ENCODE data around the gene ZDHHC13.
A peak's percentile ranks its signal among the peaks of the same experiment; 100 is the strongest.

Gene ZDHHC13, protein sequence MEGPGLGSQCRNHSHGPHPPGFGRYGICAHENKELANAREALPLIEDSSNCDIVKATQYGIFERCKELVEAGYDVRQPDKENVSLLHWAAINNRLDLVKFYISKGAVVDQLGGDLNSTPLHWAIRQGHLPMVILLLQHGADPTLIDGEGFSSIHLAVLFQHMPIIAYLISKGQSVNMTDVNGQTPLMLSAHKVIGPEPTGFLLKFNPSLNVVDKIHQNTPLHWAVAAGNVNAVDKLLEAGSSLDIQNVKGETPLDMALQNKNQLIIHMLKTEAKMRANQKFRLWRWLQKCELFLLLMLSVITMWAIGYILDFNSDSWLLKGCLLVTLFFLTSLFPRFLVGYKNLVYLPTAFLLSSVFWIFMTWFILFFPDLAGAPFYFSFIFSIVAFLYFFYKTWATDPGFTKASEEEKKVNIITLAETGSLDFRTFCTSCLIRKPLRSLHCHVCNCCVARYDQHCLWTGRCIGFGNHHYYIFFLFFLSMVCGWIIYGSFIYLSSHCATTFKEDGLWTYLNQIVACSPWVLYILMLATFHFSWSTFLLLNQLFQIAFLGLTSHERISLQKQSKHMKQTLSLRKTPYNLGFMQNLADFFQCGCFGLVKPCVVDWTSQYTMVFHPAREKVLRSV

DNA sequence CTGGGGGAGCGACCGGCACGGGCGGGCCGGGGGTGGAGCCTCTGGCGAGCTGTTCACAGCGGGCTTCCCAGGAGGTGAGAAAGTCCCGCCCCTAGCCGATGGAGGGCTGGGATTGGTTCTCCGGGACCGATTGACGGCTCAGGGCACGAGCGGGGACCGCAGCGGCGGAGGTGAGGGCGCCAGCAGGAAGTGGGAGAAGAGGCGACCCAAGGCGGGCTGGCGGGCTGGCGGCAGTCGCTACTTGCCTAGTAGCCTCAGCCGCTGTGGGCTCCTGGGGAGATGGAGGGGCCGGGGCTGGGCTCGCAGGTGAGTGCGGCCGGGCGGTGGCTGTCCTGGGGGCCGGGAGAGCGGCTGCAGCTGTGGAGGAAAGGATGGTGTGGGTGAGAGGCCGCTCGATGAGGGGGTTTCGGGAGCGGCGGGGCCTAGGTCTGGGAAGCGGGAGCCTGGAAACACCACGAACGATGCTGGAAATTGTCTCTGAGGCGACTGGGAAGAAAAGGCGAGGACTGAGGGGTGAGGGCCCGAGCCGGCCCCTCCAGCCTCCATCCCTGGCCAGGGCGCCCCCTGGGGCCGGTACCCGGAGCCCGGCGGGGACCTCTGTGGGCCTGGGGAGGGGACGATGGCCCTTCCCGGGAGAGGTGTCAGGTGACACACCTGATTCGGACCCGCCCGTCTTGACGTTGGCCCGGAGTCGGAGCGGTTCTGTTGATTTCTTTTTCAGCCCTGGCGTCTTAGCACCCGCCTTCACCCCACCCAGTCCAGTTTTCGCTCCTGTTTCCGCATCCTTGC lies at the start of gene ZDHHC13:
TSS of gene ZDHHC13 (plus strand) at position 198 of the 789 bp plus-strand sequence. CDS start at position 280, 82 bp downstream.
- DNase-seq (ENCODE audit: low read depth in 2 of 2) = peak; percentile 92 to 93

DNA sequence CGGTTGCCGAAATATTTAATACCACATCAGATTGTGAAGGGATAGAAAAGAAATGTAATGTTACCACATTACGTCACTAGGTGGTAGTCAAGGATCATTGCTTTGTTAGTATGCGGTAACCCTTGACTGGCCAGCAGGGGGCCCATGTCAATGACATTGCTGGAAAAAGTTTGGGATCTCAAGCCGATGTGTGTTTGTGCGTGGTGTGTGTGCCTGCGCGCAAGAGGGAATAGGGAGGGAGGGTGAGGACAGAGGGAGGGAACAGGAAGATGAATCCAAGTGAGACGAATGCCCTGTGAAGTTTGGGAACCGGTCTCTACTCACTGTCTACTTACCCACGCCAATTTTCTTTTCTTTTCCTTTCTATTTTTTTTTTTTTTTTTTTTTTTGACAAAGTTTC lies 45.7 kb upstream of the ZDHHC13 start:
- DNase-seq (ENCODE audit: low read depth in 2 of 2) = peak in 1 of 2 donors; percentile 6

DNA sequence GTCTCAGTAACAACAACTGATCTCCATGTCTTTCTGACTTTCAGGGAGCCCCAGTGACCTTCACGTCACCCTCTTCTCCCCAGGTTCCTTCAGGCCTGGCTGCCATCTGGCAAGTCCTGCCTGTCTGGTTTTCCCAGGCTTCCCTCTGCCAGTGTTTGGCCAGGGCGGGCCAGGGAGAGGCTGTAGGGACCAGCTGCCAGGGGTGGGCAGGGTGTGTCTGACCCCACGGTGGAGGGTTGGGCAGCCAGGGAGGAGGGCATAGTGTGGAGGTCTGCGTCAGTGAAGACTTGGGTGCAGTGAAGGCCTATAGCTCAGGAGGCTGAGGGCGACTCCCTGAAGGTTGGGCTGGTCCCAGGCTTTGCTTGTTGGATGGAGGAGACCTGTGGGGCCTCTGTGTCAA lies 44.5 kb upstream of the ZDHHC13 start:
- DNase-seq (ENCODE audit: low read depth in 2 of 2) = no peak

DNA sequence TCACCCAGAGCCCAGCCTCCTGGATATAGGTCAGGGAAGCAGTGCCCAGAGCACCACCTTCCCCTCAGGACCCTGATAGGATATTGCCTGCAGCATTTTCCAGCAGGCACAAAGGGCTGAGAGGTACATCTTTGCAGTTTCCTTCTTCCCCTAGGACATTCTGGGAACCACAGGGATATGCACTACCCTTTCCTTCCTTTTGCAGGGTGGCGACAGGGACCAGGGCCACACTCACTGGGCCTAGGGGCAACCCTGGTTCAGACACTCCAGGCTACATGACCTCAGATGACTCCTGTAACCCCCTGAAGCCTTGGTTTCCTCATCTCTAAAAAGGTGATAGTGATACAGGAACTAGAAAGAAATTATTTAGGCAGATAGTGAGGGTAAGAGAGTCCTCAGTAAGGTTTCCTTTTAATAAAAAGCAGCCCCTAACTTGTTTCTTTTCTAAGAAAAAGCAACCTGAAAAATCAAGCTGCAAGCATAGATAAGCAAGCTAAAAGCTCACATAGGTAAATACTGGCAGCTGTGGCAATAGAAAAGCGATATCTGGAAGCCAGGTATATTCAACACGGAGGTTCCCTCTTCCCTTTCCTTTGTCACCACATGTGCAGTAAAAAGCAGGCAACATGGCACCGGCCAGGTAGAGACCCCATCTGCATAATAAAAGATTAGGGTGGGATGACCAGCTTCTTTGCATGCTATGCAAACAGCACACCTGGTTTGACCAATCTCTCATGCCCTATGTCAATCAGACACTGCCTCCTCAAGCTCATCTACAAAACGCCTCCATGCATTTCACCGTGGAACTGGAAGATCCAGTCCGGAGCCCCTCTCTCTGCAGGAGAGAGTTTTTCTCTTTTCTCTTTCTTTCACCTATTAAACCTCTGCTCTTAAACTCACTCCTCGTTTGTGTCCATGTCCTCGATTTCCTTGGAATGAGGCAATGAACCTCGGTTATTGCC lies 43.2 kb upstream of the ZDHHC13 start:
- no peak for DNase-seq (ENCODE audit: low read depth in 2 of 2)

DNA sequence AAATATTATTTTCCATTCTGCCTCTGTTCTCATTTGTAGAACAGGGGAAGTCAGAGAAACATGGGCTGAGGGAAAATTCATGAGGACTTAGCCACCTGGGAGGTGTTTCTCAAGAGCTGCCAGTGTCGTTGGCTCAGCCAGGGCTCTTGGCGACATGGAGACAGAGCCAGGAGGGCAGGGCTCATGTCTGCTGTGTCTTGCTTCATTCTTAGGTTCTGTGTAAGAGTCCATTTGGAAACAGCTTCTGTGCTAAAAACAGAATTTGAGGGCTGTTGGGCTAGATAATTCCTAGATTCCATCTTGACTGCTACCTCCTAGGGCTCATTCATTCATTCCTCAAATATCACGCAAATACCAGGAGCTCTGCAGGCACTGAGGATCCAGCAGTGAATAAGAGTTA lies 41.3 kb upstream of the ZDHHC13 start:
- DNase-seq (ENCODE audit: low read depth in 2 of 2) = no peak

DNA sequence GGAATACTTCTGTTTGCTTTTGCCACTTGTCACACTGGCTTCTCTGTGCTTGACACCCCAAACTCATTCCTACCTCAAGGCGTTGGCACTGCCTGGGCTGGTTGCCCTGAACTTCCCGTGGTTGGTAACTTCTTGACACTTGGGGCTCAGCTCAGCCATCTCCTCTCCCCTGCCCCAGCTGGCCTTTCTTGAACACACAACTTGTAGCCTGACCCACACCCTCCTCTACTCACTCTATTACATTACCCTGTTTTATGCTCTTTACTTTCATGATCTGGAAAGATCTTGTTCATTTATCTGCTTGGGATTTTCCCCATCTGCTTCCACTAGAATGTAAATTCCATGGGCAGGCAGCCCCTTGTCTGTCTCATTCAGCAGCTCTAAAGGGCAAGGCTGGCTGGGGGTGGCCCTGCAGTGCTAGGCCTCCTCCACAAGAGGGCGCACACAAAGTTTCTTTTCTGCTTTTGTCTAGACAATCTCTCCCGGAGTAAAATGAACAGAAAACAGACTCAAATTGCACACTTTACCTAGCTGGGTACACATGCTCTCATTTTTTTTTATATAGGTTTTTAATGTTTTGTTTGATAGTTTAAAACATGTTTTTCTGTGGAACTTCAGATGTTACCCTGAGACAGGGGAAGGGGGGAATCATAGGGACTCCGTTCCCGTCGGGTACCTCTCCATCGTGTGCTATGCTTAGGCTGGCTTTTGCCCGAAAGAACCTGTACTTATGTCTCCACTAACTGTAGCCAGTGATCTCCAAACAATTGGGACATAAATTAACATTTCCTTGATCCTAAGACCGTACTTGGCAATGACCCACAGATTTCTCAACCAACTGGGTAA lies 40.0 kb upstream of the ZDHHC13 start:
- DNase-seq (ENCODE audit: low read depth in 2 of 2) = peak in 1 of 2 donors; percentile 31

DNA sequence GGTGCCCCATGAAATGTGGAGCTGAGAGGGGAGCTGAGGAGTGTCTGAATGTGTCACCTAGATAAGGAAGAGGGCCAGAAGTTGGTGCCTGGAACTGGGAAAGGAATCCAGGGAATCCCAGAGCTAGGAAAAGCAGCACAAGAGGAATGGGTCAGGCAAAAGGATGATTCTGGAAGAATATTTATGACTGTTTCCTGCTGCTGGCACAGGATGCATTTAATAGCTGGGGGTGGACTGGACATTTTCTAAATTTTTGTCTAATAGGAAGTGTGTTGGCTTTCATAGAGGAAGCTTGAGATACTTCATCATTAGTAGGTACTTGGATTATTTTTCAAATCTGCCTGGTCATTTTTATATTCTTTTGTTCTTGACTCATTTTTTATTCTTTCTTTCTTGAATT lies 39.0 kb upstream of the ZDHHC13 start:
- no peak for DNase-seq (ENCODE audit: low read depth in 2 of 2)

DNA sequence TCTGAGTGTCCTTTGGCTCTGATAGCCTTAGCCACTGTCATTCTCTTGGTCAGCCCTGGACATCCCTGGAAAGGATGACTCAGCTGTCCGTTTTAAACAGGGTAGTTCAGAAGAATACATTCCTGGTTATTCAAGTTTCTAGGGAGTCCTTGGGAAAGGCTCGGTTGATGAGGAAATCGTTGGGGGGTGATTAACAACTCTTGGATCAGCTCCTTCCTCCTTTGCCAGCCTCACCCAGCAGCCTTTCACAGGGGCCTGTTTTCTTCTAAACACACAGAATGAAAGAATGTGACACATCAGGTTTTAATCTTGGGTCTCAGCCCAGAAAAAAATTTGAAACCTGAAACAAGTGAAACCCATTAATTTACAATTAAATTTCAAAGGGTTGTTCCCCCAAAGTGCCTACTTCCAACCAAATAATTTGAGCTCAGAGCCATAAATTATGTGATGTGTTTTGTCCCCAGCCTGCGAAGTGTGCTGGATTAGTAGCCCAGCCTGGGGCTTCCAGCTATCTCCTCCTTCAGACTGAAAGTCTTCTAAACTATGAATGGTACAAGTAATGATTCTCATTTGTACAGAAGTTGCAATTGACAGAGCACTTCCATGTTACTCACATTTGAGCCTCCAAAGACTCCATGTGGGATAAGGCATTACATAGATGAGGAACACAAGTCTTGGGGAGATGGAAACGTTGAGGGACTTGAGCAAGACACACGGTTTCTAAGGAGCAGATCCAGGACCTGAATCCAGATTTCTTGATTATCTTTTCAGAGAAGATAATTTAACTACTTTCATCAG lies 37.1 kb upstream of the ZDHHC13 start:
- DNase-seq (ENCODE audit: low read depth in 2 of 2) = no peak

DNA sequence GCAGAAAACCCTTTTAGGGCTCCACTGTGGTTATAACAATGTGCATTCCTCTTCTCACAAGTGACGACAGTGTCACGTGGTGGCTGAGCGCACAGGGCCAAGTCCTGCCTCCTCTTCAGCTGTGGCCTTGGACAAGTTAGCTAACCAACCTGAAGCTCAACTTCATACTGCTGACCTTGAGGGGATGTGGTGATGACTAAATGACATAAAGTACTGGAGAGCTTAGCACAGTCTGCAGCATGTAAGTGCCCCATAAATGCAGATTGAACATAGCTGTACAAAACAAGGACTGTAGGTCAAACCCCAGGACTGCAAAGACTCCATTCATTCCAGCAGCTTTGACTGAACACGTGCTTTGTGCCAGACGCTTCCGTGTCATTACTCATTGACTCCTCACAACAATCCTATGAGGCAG lies 36.4 kb upstream of the ZDHHC13 start:
- no peak for DNase-seq (ENCODE audit: low read depth in 2 of 2)

DNA sequence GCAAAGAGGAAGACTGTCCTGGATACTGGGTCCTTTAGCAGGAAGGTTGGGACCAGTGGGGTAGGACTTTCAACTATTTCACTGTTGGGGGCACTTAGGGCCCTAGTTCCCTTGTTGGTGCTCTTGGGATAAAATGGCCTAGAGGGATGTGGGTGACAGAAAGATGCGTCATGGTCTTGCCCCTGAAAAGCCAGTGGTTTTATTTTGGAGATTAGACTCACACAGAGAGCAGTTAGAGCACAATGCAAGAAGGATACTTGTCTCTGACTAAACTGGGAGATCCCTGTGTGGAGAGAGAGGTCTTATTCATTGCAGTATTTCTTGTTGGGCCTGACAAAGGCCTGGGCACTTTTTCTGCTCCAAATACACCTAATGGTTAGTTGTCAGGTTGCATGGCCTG lies 33.8 kb upstream of the ZDHHC13 start:
- no peak for DNase-seq (ENCODE audit: low read depth in 2 of 2)

DNA sequence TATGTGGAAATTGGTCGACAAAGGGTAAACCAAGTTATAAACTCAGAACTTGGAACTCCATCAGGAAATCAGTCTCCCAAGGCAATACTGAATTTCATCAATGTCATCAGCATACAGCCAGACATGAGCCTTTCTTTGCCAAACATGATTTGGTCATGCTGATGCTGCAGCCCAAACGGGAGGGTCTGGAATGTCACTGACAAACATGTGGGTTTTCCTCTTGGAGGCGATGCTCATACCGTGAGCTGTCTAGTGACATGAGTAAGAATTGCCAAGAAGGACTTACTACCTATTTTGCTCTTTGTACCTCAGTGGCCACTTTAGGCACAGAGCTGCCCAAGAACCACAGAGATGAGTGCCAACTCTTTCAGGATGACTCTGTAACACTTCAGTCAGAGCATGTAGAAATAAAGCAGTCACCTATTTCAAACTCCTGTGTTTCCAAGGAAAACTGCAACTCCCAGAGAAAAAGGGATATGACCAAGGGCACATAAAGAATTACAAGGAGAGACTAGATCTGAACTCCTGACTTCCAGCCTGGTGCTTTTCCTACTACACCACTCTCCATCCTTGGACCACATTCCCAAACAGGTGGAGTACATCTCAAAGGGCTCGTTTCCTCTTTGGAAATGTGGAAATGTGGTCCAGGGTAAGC lies 32.2 kb upstream of the ZDHHC13 start:
- no peak for DNase-seq (ENCODE audit: low read depth in 2 of 2)

DNA sequence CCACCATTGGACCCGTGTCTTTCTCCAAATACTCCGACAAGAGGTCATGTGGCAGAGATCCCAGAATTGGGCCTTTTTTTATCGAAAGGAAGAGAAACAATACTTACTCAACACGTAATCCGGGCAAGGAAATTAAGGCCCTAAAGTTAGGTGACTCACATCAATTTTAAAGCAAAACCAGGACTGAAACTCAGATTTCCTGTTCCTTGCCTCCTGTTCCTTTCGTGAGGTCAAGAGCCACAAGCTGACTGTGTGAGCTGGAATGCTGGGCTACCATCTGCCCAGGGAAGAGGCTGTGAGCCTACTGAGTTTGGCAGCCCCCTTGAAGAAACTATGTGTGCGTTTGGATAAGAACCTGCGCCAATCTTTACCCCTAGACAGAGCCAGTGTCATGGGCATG lies 29.3 kb upstream of the ZDHHC13 start:
- no peak for DNase-seq (ENCODE audit: low read depth in 2 of 2)

DNA sequence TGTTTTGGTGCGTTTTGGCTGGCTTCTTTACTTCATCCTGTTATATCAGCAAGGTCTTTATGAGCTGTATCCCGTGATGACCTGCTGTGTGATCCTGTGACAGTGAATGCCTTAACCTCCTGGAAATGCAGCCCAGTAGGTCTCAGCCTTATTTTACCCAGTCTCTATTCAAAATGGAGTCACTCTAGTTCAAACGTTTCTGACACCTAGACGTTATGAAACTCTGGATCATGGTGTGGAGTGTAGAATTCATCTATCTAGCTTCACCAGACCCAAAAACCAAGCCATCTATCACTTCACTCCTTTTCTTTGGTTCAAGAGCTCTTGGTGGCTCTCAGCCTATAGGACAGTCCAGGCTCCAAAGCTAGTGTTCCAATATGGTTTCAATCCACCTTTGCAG lies 28.2 kb upstream of the ZDHHC13 start:
- no peak for DNase-seq (ENCODE audit: low read depth in 2 of 2)

DNA sequence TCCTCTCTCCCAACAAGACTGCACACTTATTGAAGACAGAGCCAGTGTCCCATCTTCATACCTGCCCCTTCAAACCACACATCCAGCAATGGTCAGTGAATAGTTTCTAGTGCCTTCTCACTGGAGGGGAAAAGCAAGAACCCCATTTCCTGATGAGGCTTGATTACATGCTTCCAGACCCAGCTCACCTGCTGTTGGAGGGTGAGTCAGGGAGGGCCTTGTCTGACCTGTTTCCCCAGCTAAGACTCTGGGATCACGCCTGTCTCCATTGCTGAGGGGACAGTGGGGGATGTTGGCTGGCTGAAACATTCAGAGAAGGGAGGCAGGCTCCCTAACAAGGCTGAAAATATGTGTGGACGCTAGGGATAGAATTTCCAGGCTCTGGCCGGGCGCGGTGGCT lies 27.5 kb upstream of the ZDHHC13 start:
- no peak for DNase-seq (ENCODE audit: low read depth in 2 of 2)

DNA sequence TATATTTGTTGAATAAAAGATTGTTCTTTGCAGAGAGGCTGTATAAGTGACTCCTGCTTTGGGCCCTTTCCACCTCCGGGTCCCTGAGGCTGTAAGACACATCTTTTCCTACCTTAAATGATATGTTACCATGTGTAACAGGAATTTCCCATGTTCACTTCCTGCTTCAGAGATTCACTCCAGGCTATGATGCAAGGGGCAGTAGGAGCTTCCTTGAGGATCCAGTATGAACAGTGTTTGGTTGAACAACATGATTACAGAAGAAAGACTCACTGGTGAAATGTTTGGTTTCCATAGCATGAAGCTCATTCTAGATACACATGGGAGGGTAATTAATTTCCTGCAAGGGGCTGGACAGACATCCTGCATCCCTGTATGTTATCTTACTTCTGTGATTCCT lies 25.6 kb upstream of the ZDHHC13 start:
- DNase-seq (ENCODE audit: low read depth in 2 of 2) = no peak

DNA sequence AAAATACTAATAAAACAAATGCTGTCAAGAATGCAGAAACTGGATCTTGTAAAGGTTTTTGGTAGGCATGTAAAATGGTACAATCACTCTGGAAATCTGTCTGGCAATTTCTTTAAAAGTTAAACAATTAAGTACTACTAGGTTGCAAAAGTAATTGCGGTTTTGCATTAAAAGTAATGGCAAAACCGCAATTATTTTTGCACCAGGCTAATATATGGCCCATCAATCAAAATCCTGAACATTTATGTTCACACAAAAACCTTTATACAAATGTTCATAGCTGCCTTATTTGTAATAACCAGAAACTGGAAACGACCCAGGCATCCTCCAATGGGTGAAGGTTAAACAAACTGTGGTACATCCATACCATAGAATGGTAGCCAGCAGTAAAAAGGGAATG lies 24.6 kb upstream of the ZDHHC13 start:
- no peak for DNase-seq (ENCODE audit: low read depth in 2 of 2)

DNA sequence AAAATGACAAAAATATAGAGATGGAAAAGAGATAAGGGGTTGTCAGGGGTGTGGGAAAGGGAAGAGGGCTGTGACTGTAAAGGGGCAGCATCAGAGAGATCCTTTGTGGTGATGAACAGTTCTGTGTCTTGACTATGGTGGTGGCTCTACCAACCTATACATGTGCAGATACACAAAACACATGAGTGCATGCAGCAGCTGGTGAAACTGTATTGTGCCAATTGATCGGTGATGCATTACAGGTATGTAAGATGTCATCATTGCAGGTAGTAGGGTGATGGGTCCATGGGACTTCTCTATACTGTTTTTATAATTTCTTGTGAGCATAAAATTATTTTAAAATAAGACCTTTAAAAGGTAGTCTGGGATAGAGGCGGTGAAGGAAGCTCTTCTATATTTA lies 24.1 kb upstream of the ZDHHC13 start:
- DNase-seq (ENCODE audit: low read depth in 2 of 2) = no peak

DNA sequence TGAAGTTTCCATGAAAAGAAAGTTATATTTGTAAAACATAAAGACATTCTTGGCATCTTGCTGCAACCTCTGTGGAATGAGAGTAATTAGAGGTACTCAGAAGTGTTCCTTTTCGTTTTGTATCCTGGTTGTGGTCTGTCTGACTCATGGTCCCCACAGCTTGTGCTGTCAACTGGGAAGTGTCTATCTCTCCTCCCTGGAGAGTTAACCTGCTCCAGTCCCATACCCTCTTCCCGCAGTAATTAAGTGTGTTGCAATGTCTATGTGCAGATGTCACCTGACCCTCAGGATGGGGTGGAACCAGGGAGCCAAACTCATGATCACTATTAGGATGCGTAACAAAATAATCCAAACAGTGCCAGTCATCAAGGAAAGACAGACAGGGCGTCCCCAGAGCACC lies 23.0 kb upstream of the ZDHHC13 start:
- no peak for DNase-seq (ENCODE audit: low read depth in 2 of 2)

DNA sequence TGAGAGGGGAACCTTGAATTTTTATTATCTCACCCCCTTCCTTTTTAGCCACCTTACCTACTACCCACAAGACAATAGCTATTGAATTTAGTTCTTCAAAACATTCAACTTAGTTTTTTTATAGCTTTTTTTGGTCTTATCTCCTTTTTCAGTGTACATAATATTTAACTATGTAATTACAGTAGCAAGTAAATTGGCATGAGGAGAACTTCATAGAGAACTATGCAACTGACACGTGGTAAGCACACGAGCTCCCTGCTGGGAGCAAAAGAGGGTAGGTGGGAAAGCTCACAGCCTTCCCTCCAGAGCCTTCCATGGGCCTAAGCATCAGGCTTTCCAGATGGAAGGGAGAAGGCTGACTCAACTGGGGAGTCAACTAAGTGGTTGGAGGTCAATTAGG lies 22.1 kb upstream of the ZDHHC13 start:
- DNase-seq (ENCODE audit: low read depth in 2 of 2) = no peak
